A673 (cell line): ENCODE results near the gene SMIM10L2A.

Experiments used
- CTCF ChIP-seq: fragments of 300-800, 200-600 bp; sonication (generic); conservative IDR thresholded peaks from 2 replicates; pipeline ENCODE4 v1.5.1; 2017; ENCODE audit warnings: low read depth, mild to moderate bottlenecking, antibody characterized with exemption, low read length, moderate library complexity, mixed read lengths
- EZH2 ChIP-seq: fragments of 200-600 bp; sonication (generic); IDR thresholded peaks from 2 replicates; pipeline ENCODE4 v1.6.1; 2017; ENCODE audit warnings: borderline replicate concordance, low read depth, mild to moderate bottlenecking, mixed read lengths, antibody characterized with exemption, low read length; ENCODE audit not compliant: poor library complexity, severe bottlenecking

GRCh38 chrX:135438734-135439043, 16.9 kb downstream of the SMIM10L2A start:
- TF ChIP-seq CTCF (no peak), EZH2 (no peak)
